NB4 (cell line): Measurements from ENCODE around the gene MEGF6.

Experiments
- CTCF ChIP-seq: IDR thresholded peaks from one replicate; pipeline ENCODE4 v1.5.1; 2012; ENCODE audit warnings: low read depth, low read length
- POLR2A ChIP-seq: IDR thresholded peaks from 2 replicates; pipeline ENCODE4 v1.6.1; 2011; ENCODE audit warnings: mild to moderate bottlenecking; ENCODE audit not compliant: insufficient read length; ENCODE audit errors: extremely low read depth

GRCh38 chr1:3523980-3524379 lies 87.3 kb downstream of the MEGF6 start:
- TF ChIP-seq POLR2A (no peak), CTCF (no peak)
